ENCODE results near the gene CCND2.

GRCh38 chr12:4285070-4285469 lies 11.5 kb downstream of the CCND2 start:
- TF ChIP-seq CTCF (IDR thresholded peaks at IDR 0.05) (no peak), EP300 (IDR thresholded peaks at IDR 0.05) (no peak)
